SK-MEL-5 (cell line): ENCODE results near the gene PRR14L. TPM values are rescaled to one million over a fixed set of nuclear protein-coding genes. Genes with fewer than 3 reads are reported as not detected.
"Not testable (repeated sequence)": the region's sequence is repeated elsewhere in the genome, so short reads cannot be mapped to it uniquely, and the experiment has no call there.

Experiments
- DNase-seq: peaks from one replicate; pipeline ENCODE4 v3.0.0-alpha.2; 2016; ENCODE audit warnings: low read depth, low spot score
- in situ Hi-C: cut with HindIII; loops from 2 replicates; pipeline ENCODE4 v1.10.0; 2016; ENCODE audit warnings: low sequenced_read_pairs, high pct_unique_total_duplicates, low pct_unique_long_range_greater_than_20kb
- total RNA-seq: library from RNA; depleted of rRNA; stranded (reverse); fragments of >200 nt; shearing (Covaris generic); gene quantifications from 2 replicates; pipeline ENCODE4 v1.2.3, GENCODE V29; 2014

Gene PRR14L
- total RNA-seq, 1 experiment from 2014 or later: 16.1 TPM

DNA sequence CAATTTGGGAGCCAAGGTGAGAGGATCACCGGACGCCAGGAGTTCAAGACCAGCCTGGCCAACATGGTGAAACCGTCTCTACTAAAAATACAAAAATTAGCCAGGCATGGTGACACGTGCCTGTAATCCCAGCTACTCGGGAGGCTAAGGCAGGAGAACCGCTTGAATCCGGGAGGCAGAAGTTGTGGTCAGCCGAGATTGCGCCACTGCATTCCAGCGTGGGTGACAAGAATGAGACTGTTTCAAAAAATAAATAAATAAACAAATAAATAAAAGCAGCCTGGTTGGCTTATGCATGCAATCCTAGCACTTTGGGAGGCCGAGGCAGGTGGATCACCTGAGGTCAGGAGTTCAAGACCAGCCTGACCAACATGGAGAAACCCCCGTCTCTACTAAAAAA lies 38.7 kb downstream of the PRR14L start:
- DNase-seq: not testable (repeated sequence)
- in situ Hi-C loops: loop anchor here (25.0 kb wide), 1 partner anchor 251 kb away; no protein-coding TSS in a partner anchor

DNA sequence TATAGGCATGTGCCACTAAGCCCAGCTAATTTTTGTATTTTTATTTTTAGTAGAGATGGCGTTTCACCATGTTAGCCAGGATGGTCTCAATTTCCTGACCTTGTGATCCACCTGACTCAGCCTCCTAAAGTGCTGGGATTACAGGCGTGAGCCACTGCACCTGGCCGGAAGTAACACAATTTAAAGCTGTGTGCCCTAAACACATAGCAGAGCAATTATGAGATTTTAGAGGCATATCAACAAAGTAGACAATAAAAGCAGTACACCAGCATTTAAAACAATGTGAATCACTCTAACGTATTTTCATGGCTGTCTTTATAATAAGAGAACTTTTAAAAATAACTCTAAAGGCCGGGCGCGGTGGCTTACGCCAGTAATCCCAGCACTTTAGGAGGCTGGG lies 42.4 kb downstream of the PRR14L start:
- no peak for DNase-seq
- in situ Hi-C loops: loop anchor here (25.0 kb wide), 1 partner anchor 255 kb away; no protein-coding TSS in a partner anchor

- no peak for DNase-seq
- in situ Hi-C loops: no loop called here
Measured at GRCh38 chr22:31695423-31695822, 54.5 kb downstream of the PRR14L start.

GRCh38 chr22:31694046-31694445 lies 55.9 kb downstream of the PRR14L start:
- DNase-seq, in situ Hi-C loops: not testable (repeated sequence)

DNA sequence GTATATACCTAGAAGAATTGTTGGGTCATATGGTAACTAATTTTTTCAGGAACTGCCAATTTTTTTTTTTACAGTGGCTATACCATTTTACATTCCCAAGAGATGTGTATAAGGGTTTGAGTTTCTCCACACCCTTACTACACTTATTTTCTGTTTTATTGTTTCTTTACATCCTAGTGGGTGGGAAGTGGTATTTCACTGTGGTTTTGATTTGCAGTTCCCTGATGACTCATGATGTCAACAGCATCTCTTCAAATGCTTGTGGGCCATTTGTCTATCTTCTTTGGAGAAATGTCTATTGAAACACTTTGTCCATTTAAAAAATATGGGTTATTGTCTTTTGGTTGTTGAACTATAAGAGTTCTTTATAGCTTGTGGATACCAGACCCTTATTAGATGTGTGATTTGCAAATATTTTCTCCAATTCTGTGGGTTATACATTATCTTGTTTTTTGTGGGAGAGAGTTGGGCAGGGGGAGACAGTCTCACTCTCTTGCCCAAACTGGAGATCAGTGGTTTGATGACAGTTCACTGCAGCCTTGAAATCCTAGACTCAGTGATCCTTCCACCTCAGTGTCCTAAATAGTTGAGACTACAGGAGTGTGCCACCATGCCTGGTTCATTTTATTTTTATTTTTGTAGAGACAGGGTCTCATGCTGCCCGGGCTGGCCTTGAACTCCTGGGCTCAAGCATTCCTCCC lies 57.6 kb downstream of the PRR14L start:
- DNase-seq: no peak
- in situ Hi-C loops: no loop called here

- in situ Hi-C loops: no loop called here
- no peak for DNase-seq
Measured at GRCh38 chr22:31691408-31691807, 58.5 kb downstream of the PRR14L start.

- DNase-seq: no peak
Measured at GRCh38 chr22:31683181-31684105, 66.5 kb downstream of the PRR14L start.

GRCh38 chr22:31682751-31683150 lies 67.2 kb downstream of the PRR14L start:
- DNase-seq: no peak
- in situ Hi-C loops: no loop called here

More at GRCh38 chr22:31683181-31684105, 66.5 kb downstream of the PRR14L start:
- in situ Hi-C loops: no loop called here

- in situ Hi-C loops: no loop called here
- no peak for DNase-seq
Measured at GRCh38 chr22:31681349-31682345, 68.3 kb downstream of the PRR14L start.

DNA sequence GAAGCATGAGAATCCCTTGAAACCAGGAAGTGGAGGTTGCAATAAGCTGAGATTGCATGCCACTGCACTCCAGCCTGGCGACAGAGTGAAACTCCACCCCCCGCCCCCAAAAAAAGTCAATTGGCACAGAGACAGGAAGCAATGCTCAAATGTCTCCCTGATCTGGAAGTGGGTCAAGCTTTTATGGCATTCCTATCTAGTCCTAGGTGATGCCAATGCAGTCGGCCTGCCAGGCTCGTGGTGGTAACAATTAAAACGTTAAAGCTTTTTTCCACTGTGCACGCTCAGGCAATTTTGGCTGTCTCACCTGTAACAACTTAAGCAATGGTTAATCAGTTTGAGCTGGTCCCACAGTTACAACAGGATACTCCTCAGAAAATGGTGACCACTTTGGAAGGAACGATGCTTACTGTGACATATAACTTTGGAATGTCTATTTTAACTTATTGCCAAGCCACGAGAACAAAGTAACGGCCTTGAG lies 69.0 kb downstream of the PRR14L start:
- in situ Hi-C loops: no loop called here
- DNase-seq: no peak

- DNase-seq: no peak
- in situ Hi-C loops: no loop called here
Measured at GRCh38 chr22:31678748-31679147, 71.2 kb downstream of the PRR14L start.

DNA sequence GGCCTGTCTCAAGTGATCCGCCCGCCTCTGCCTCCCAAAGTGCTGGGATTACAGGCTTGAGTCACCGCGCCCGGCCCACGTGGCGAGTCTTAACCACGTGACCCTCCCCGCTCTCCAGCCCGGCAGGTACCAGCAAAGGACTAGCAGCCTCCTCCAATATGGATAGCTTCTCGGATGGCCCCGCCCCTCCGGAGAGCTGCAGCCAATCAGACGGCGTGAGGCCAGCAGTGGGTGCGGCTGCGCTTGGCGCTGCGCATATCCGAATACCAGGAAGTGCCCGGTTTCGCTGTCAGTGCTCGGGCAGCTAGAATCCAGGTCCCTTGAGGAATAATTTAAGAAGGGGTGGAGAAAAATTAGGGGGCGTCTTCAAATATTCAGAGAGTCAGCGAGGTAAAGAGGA lies 73.2 kb downstream of the PRR14L start:
- peak; percentile 23 for DNase-seq

GRCh38 chr22:31674219-31674618 lies 75.7 kb downstream of the PRR14L start:
- DNase-seq, in situ Hi-C loops: not testable (repeated sequence)

More for the DNA sequence above, 73.2 kb downstream of the PRR14L start:
- in situ Hi-C loops: no loop called here

GRCh38 chr22:31668849-31669248 lies 81.1 kb downstream of the PRR14L start:
- DNase-seq, in situ Hi-C loops: not testable (repeated sequence)

GRCh38 chr22:31662668-31663037 lies 87.3 kb downstream of the PRR14L start:
- DNase-seq: no peak
- in situ Hi-C loops: no loop called here

GRCh38 chr22:31661851-31662667 lies 87.9 kb downstream of the PRR14L start, which contains the start of gene PISD:
TSS of gene PISD (minus strand) at chr22:31662215. CDS start at chr22:31662208, 7 bp downstream.
- peak; percentile 97 for DNase-seq
- in situ Hi-C loops: no loop called here
